HFF-Myc (cell line): ENCODE measurements around the gene TNNI3K.

ENCODE experiments used
- DNase-seq: peaks from one replicate; pipeline ENCODE4 v3.0.0-alpha.2; 2011; ENCODE audit warnings: low read depth; ENCODE audit errors: extremely low read depth
- H3K4me3 ChIP-seq: replicated peaks from 2 replicates; pipeline ENCODE4 v1.5.1; 2011; ENCODE audit warnings: low read depth, mild to moderate bottlenecking, control low read depth, low read length
- CTCF ChIP-seq: IDR thresholded peaks from 2 replicates; pipeline ENCODE4 v1.5.1; 2012; ENCODE audit warnings: mild to moderate bottlenecking, low read depth, low read length, control low read depth; ENCODE audit errors: missing control alignments

TNNI3K gene

DNA sequence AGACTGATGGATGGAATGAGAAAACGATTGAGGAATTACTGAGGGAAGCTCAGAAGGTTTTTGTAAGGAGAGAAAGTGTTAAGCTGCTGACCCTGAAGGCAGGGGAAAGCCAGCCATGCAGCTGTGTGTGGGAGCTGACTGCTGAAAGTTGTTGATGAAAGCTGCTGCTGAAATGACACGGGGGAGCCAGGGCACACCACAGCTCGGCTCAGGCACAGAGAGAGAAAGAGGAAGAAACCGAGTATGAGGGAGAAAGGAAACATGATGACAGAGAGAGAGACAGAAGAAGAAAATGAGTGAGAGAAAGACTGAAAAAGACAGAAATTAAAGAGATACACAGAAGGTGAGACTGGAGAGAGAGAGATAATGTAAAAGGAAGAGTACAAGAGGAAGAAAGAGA is 161.7 kb downstream of the TNNI3K start:
- DNase-seq = no peak
- no peak overlapping the region for H3K4me3 ChIP-seq
- TF ChIP-seq CTCF = no peak

GRCh38 chr1:74399249-74399648 is 164.1 kb downstream of the TNNI3K start:
- no peak for DNase-seq
- no peak overlapping the region for H3K4me3 ChIP-seq
- TF ChIP-seq CTCF = no peak

DNA sequence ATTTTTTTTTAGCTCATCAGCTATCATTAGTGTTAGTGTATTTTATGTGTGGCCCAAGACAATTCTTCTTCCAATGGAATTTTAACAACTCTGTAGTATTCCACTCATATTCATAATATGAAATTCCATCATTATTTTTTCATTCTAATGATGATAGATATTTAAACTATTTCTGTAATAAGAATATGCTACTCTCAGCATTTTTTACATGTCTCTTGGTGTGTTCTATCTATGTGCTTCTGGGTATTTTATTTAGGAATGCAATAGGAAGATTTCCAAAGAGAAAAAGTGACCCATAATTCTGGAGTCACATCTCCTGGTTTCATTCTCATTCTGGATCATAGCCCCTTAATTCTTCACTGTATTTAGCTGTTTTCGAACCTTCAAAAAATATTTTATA is 167.7 kb downstream of the TNNI3K start:
- DNase-seq = no peak
- no peak for TF ChIP-seq CTCF
- no peak overlapping the region for H3K4me3 ChIP-seq

DNA sequence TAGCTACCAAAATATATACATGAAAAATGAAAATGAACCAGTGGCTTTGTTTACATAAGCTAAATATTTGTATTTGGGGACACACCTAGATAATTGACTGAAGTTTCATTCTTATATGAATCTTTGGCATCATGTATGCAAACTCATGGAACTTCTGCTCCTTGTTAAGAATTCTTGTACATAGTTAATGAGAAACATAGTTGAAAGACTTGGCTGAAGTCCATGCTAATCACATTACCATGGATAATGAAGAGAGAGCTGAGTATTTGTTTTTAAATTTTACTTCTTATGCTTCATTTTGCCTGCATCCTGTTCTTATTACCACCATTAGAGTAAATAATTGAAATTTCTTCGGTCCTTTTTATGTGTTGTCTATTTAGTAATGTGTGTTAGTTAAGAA is 168.4 kb downstream of the TNNI3K start:
- DNase-seq = no peak
- H3K4me3 ChIP-seq = no peak overlapping the region
- TF ChIP-seq CTCF = no peak

DNA sequence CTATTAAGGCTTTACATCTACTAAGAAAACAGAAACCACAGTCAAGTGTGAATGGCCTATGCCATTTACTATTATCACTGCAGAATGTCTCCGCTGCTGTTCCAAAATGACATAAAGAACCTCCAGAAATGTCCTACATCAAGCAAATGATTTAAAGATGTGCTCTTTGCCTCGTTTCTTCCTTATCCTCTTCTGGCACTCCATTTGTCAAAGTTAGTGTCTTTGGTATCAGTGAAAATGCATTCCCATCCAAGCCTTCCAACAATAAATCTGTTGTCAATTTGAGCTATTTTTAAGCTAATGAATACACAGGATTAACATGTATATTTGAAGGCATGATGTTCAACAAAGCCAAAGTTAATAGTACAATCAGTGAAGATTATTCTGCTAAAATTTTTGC is 171.6 kb downstream of the TNNI3K start:
- DNase-seq = no peak
- H3K4me3 ChIP-seq = no peak overlapping the region
- no peak for TF ChIP-seq CTCF

DNA sequence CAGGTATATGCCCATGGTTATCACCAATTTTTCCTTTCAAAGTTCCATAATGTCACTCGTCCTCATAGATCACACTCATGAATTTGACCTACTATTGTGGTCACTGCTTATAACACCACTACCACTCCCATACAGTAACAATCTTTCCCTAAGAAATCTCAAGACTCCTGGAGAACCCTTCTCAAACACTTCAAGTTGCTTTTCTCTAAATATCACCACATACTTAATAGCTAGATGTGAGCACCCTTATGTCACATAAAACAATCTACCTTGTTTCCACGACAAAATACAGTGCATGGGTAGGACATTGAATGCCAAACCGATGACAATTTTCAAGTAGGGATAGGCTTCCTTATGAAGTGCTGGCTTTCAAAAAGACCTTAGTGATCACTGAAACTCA is 172.7 kb downstream of the TNNI3K start:
- DNase-seq = no peak
- no peak overlapping the region for H3K4me3 ChIP-seq
- no peak for TF ChIP-seq CTCF

GRCh38 chr1:74412244-74412643 is 177.1 kb downstream of the TNNI3K start:
- no peak for TF ChIP-seq CTCF
- no peak for DNase-seq

More at GRCh38 chr1:74412244-74412643, 177.1 kb downstream of the TNNI3K start:
- H3K4me3 ChIP-seq = no peak overlapping the region
